Measurements from ENCODE around the gene SPEF1.

- TF ChIP-seq CTCF (IDR thresholded peaks at IDR 0.05; ENCODE audit: low read depth, low read length, poor library complexity, severe bottlenecking) (no peak), EZH2phosphoT487 (IDR thresholded peaks at IDR 0.05; ENCODE audit: borderline replicate concordance, low read length) (no peak)
These were observed 20.4 kb downstream of the SPEF1 start for GRCh38 chr20:3760655-3761348.

Data from DOHH2 (cell line).